Left lung (tissue), 10 donors: ENCODE measurements around the gene VSIR. TPM values are rescaled to one million over a fixed set of nuclear protein-coding genes. Genes with fewer than 3 reads are reported as not detected.

Experiments
- ATAC-seq: fragments of 200-7000 bp; cut with Tn5 transposase; one replicate; pipeline ENCODE4 v1.9.1; 2020; ENCODE audit warnings: moderate library complexity
- DNase-seq, 4 donors: peaks; one replicate each; pipeline ENCODE4 v3.0.0-alpha.2; 2013 to 2020
- H3K27ac ChIP-seq, 2 donors: fragments of 200-600 bp; sonication (generic) in 1 of 2; one replicate each; pipeline versions ENCODE4 v1.5.0 to v1.8.0; 2020 to 2021
- H3K27me3 ChIP-seq, 2 donors: fragments of 200-600 bp; sonication (generic) in 1 of 2; one replicate each; pipeline versions ENCODE4 v1.5.0 to v1.8.0; 2020 to 2021
- H3K36me3 ChIP-seq, 2 donors: fragments of 200-600 bp; sonication (generic) in 1 of 2; one replicate each; pipeline versions ENCODE4 v1.5.0 to v1.8.0; 2020 to 2021
- H3K4me1 ChIP-seq, 2 donors: fragments of 200-600 bp; one replicate each; pipeline ENCODE4 v1.8.0; 2021
- H3K4me3 ChIP-seq, 2 donors: fragments of 200-600 bp; sonication (generic) in 1 of 2; one replicate each; pipeline versions ENCODE4 v1.5.0 to v1.8.0; 2020 to 2021; ENCODE audit warnings: mild to moderate bottlenecking in 1 of 2
- H3K9me3 ChIP-seq, 2 donors: fragments of 200-600 bp; sonication (generic) in 1 of 2; one replicate each; pipeline versions ENCODE4 v1.5.0 to v1.8.0; 2020 to 2021
- CTCF ChIP-seq, 2 donors: fragments of 200-600 bp; sonication (generic) in 1 of 2; IDR thresholded peaks; one replicate each; pipeline versions ENCODE4 v1.5.0 to v1.8.0; 2021; ENCODE audit warnings: antibody characterized with exemption in 2 of 2
- intact Hi-C, 2 donors: fragments of 100-400 bp; cut with DNase I; formaldehyde crosslinking; loops; one replicate each; pipeline versions ENCODE4 v1.11.2 to v1.14.2; 2022
- polyA plus RNA-seq, 6 donors: library from polyadenylated mRNA; unstranded; fragments of 120-200 nt; gene quantifications; one replicate each; pipeline ENCODE4 v1.2.1, GENCODE V29; 2013; ENCODE audit not compliant: insufficient read length in 6 of 6
- total RNA-seq, 2 donors: library from RNA; stranded (reverse); fragmentation: NEBNext Ultra II Directional; extraction: Animal tissue kit (Norgen Biotek cat#: 25700); gene quantifications; one replicate each; pipeline ENCODE4 v1.2.1, GENCODE V29; 2021
- donor health status: DM: no; HTN: yes; CAD: no.
- donor health status: DM: no; HTN: no; CAD: no.

Gene VSIR
- total and polyA plus RNA-seq, 8 donors: 29.9 to 133 (median 37.2) TPM

- H3K27ac ChIP-seq: peak overlapping the region in 1 of 2 donors; percentile 18
- peaks cover 23 to 95% of the 10 kb centered on the region in 2 donors for H3K4me1 ChIP-seq
Measured at GRCh38 chr10:71741671-71742070, 31.6 kb downstream of the VSIR start.

DNA sequence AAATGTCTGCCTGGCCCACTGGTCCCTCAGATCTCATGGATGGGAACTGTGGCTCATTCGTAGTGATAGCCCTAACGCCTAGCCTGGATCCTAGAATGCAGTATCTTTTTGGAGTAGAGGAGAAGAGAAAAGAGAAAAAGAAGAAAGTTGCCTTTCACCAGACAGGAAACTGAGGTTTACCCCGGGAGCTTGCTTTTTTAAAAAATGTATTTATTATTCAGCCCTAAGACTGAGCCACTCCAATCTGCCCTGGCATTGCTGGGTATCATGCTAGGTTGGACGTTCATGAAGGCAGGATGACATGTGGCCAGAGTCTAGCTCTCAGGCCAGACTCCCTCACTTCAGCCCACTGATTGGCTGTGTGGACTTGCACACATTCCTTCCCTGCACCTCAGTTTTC is 32.3 kb downstream of the VSIR start:
- H3K36me3 ChIP-seq: no peaks in the 10 kb centered on the region
- H3K9me3 ChIP-seq: peaks cover 0 to 8% of the 10 kb centered on the region in 2 donors
- intact Hi-C loops: no loop called here
- no peak for TF ChIP-seq CTCF (IDR thresholded peaks at IDR 0.05)
- DNase-seq (no peak), ATAC-seq (no peak)
- H3K27me3 ChIP-seq: no peaks in the 10 kb centered on the region
- H3K4me3 ChIP-seq: no peak overlapping the region
- H3K27ac ChIP-seq: no peak overlapping the region
- H3K4me1 ChIP-seq: peaks cover 23 to 95% of the 10 kb centered on the region in 2 donors

More at GRCh38 chr10:71741671-71742070, 31.6 kb downstream of the VSIR start:
- no peak for ATAC-seq
- DNase-seq: no peak
- no peaks in the 10 kb centered on the region for H3K27me3 ChIP-seq
- no peak overlapping the region for H3K4me3 ChIP-seq
- H3K36me3 ChIP-seq: no peaks in the 10 kb centered on the region
- peaks cover 0 to 8% of the 10 kb centered on the region in 2 donors for H3K9me3 ChIP-seq
- intact Hi-C loops: no loop called here
- no peak for TF ChIP-seq CTCF (IDR thresholded peaks at IDR 0.05)

DNA sequence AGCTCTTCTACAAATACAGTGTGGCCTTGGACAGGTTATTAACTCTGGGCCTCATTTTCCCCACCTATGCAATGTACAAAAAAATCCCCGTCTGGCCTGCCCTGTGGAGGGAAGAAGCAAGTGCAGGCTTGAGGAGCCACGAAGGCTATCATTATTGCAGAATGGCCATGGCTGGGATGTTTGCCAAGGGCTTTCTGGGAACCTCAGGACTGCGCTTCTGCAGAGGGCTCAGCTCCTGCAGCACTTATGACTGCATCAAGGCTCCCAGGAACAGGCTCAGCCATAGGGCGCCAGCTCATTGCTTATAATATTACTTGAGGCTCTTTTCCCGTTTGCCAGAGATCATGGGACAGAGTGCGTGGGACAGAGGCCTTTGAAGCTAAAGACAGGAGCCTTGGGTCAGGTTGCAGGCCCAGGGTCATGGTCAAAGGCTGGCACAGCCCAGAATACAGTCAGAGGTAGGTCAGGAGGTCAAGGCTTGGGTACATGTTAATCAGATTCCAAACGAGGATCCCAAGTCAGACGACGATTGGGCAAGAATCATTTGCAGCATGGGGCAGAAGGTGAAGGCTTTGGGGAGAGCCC is 33.2 kb downstream of the VSIR start:
- Histone ChIP-seq H3K36me3 (no peaks in the 10 kb centered on the region), H3K27me3 (no peaks in the 10 kb centered on the region), H3K27ac (no peak overlapping the region), H3K9me3 (peaks cover 0 to 8% of the 10 kb centered on the region in 2 donors), H3K4me1 (peaks cover 23 to 95% of the 10 kb centered on the region in 2 donors), H3K4me3 (no peak overlapping the region)
- ATAC-seq (peak; percentile 46), DNase-seq (peak in 1 of 4 donors; percentile 72)
- intact Hi-C loops: no loop called here
- TF ChIP-seq CTCF (IDR thresholded peaks at IDR 0.05): peak in 1 of 2 donors; percentile 15

- intact Hi-C loops: no loop called here
- no peak overlapping the region for H3K27ac ChIP-seq
- no peak for TF ChIP-seq CTCF (IDR thresholded peaks at IDR 0.05)
- no peak for DNase-seq
- peaks cover 23 to 97% of the 10 kb centered on the region in 2 donors for H3K4me1 ChIP-seq
- no peaks in the 10 kb centered on the region for H3K36me3 ChIP-seq
- H3K4me3 ChIP-seq: no peak overlapping the region
- H3K9me3 ChIP-seq: peaks cover 0 to 8% of the 10 kb centered on the region in 2 donors
- no peak for ATAC-seq
- no peaks in the 10 kb centered on the region for H3K27me3 ChIP-seq
Measured at GRCh38 chr10:71739358-71739900, 33.9 kb downstream of the VSIR start.

GRCh38 chr10:71737834-71738197 is 35.5 kb downstream of the VSIR start:
- Histone ChIP-seq H3K36me3 (no peaks in the 10 kb centered on the region), H3K4me1 (peaks cover 23 to 93% of the 10 kb centered on the region in 2 donors), H3K27ac (peak overlapping the region; percentile 53 to 89), H3K9me3 (peaks cover 0 to 8% of the 10 kb centered on the region in 2 donors), H3K27me3 (no peaks in the 10 kb centered on the region), H3K4me3 (no peak overlapping the region)
- TF ChIP-seq CTCF (IDR thresholded peaks at IDR 0.05): no peak
- ATAC-seq (no peak), DNase-seq (no peak)
- intact Hi-C loops: no loop called here
